ENCODE results near the gene SSR3.
A peak's percentile ranks its signal among the peaks of the same experiment; 100 is the strongest.
"Not testable (repeated sequence)": the region's sequence is repeated elsewhere in the genome, so short reads cannot be mapped to it uniquely, and the experiment has no call there.

Gene SSR3

DNA sequence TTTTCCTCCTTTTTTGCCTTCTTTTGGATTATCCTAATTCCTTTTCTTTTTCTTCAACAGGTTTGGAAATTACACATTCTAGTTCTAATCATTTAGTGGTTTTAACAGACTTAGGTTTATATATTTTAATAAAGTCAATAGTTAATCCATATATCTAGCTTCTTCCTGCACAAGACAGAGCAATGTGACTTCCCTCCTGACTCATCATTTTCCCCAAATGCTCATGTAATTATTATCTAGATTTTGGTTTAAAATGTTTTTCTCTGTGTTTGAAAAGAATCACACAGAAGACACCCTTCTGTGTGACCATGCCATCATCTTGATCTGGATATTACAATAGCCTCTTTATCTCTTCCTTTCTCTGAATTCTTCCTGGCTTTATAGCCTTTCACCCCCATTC, 28.6 kb upstream of the SSR3 start:
- Mint-ChIP-seq H3K9me3 (peaks cover 19% of the 10 kb centered on the region), H3K4me3 (no peak overlapping the region), H3K36me3 (ENCODE audit: low read depth) (no peaks in the 10 kb centered on the region), H3K27me3 (no peaks in the 10 kb centered on the region), H3K27ac (peak overlapping the region; percentile 59), H3K4me1 (ENCODE audit: low read depth) (peaks cover 62% of the 10 kb centered on the region)
- intact Hi-C loops (cut with micrococcal nuclease), result no loop called here

DNA sequence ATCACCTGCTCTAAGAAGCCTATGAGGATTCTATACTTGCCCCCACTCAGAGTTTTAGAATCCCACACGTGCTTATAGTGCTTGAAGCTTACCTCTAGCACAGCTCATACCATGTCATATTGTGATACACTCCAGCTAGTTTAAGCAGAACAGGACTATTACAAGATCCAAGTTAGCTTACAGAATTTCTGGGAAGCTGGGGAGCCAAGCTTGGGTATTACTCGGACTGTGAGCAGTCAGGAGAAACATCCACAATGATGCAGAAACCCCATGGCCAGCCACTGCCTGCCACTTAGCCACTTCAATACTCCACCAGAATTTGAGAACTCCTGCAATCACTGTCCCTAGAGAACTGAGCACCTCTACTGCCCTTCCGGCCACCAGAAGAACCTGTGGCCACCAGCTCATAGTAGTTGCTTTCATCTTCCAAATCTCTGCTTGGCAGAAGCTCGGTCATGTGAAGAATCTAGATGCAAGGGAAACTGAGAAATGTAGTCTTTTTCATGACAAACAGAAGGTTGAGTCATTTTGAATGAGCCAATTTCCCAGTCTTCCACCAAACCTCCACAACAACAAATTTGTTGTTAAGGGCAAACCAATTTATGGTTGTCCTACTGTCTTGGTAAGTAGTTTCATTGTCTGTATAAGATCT, 27.7 kb upstream of the SSR3 start:
- intact Hi-C loops (cut with micrococcal nuclease), result no loop called here
- Mint-ChIP-seq H3K27me3 (no peaks in the 10 kb centered on the region), H3K27ac (peak overlapping the region; percentile 59), H3K36me3 (ENCODE audit: low read depth) (no peaks in the 10 kb centered on the region), H3K4me1 (ENCODE audit: low read depth) (peaks cover 58% of the 10 kb centered on the region), H3K4me3 (no peak overlapping the region), H3K9me3 (peaks cover 19% of the 10 kb centered on the region)

DNA sequence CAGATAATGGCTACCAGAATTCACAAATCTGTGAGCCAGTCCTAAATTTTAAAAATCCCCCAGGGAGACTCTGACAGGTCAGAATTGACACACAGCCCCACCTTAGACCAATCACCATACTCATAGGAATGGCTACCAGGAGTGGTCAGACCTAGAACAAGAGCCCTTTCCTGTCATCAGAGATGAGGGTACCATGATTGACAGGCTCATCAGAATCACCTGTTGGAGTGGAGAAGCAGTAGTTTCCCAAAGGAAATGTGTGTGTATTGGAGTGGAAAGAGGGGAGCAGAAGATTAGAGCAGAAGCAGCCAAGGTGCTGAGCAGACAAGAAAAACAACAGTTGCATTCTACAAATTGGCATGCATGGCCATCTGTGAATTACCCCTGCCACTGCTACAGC, 27.0 kb upstream of the SSR3 start:
- intact Hi-C loops (cut with micrococcal nuclease), result no loop called here
- H3K36me3 Mint-ChIP-seq (ENCODE audit: low read depth), result no peaks in the 10 kb centered on the region
- H3K9me3 Mint-ChIP-seq, result peaks cover 19% of the 10 kb centered on the region
- peak overlapping the region; percentile 59 for H3K27ac Mint-ChIP-seq
- peaks cover 64% of the 10 kb centered on the region for H3K4me1 Mint-ChIP-seq (ENCODE audit: low read depth)
- H3K27me3 Mint-ChIP-seq, result no peaks in the 10 kb centered on the region
- no peak overlapping the region for H3K4me3 Mint-ChIP-seq

DNA sequence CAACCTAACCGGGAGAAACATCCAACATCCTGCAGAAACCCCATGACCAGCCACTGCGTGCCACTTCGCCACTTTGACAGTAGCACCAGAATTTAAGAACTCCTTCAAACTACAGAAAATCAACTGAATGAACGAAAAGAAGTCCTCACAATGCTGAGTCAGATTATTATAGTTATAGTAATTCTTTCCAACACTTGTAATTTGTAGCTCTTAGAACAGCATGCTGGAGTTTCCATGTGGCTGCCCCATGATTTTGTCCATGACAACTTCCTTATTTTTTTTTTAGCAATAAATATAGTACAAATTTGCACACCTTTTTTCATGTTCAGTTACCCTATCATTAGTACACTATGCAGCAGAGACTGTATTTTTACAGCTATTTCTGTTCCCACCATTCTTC, 26.1 kb upstream of the SSR3 start:
- Mint-ChIP-seq H3K27ac (peak overlapping the region; percentile 37), H3K4me3 (no peak overlapping the region), H3K27me3 (no peaks in the 10 kb centered on the region), H3K4me1 (ENCODE audit: low read depth) (peaks cover 67% of the 10 kb centered on the region), H3K36me3 (ENCODE audit: low read depth) (no peaks in the 10 kb centered on the region), H3K9me3 (peaks cover 19% of the 10 kb centered on the region)
- intact Hi-C loops (cut with micrococcal nuclease), result no loop called here

DNA sequence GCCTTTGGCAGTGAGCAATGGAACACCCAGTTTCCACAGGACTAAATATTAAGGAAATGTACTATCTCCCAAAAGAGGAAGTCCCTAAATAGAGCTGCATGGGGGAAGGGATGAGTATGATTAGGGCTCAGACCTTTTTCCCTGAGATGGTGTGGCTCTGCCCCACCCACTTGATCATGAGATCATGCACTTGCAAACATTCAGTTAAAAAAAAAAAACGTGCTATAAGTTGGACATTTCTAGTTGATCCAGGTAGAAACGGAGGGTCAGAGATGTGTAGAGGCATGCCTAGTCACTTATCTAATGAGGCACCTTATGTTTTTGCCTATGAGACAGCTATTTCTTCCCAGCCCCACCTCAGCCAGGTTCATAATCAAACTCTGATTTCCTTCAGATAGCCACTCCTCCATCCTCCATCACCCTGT, 24.5 kb upstream of the SSR3 start:
- intact Hi-C loops (cut with micrococcal nuclease), result no loop called here
- H3K36me3 Mint-ChIP-seq (ENCODE audit: low read depth), result no peaks in the 10 kb centered on the region
- H3K4me1 Mint-ChIP-seq (ENCODE audit: low read depth), result peaks cover 69% of the 10 kb centered on the region
- no peaks in the 10 kb centered on the region for H3K27me3 Mint-ChIP-seq
- peak overlapping the region; percentile 59 for H3K27ac Mint-ChIP-seq
- peaks cover 19% of the 10 kb centered on the region for H3K9me3 Mint-ChIP-seq
- H3K4me3 Mint-ChIP-seq, result no peak overlapping the region

DNA sequence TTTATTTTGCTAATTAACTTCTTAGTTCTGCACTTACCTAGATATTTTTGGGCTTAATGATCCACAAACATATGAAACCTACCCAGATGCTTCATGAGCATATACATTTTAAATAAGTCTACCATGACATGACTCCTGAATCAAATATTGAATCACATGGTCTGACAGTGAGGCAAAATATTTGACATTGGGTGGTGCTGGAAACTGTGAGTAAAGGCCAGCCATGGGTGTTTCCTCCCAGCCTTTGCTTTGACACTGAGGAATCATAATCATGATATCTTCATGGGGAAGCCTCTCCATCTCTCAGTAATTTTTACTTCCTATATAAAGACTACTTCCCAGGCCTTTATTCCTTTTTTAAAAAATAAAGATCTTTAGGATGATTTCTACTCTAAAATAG, 22.8 kb upstream of the SSR3 start:
- Mint-ChIP-seq H3K27ac (peak overlapping the region; percentile 63), H3K27me3 (no peaks in the 10 kb centered on the region), H3K4me1 (ENCODE audit: low read depth) (peaks cover 57% of the 10 kb centered on the region), H3K9me3 (peaks cover 19% of the 10 kb centered on the region), H3K4me3 (no peak overlapping the region), H3K36me3 (ENCODE audit: low read depth) (no peaks in the 10 kb centered on the region)
- intact Hi-C loops (cut with micrococcal nuclease), result no loop called here

DNA sequence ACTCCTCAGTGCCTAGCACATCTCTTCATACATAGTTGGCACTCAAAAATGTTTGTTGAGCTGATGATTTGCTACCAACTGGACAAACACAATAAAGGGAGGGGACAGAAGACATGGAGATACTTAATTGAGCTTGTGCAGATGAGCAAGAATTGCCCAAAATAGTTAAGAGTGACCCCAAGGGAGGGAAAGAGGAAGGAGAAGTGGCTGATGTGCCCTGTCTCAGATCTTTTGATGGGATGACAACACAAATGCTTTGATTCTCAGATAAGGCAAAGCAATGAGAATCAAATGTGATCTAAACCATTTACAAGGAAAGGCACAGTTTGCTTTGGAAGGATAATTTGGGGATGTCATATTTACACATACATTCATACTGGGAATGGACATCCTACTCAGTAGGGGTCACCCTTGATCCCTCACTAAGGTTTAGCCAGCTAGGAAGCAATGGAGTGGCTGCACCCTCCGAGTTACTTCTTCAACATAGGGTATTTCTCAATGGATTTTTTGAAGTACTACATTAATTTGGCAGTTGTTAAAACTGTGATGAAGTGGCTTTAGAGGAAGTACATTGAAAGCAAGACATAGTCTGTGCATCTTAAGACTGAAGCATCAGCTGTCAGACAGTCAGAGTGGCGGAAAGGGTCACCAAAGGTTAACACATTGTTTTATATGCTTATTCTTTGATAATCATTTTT, 21.9 kb upstream of the SSR3 start:
- Mint-ChIP-seq H3K27ac (peak overlapping the region; percentile 63), H3K36me3 (ENCODE audit: low read depth) (no peaks in the 10 kb centered on the region), H3K9me3 (peaks cover 10% of the 10 kb centered on the region), H3K27me3 (no peaks in the 10 kb centered on the region), H3K4me1 (ENCODE audit: low read depth) (peaks cover 48% of the 10 kb centered on the region), H3K4me3 (no peak overlapping the region)
- intact Hi-C loops (cut with micrococcal nuclease), result no loop called here

DNA sequence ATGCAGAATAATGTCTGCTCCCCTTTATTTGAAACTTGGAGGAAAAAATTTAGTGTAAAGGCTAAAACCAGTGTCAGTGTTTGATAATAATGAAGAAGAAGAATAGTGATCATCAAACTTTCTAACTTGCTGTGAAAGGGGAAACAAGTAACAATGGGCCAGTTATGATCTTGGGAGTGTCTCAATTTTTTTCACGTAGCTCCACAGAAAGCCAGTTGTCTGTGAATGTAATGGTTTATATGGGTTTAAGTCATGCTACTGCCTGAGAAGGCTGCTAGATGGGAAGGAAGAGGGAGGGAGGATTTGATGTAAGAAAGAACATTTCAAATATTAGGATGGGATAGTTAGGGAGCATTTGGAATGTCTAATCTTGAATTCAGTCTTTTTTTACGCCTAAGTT, 21.1 kb upstream of the SSR3 start:
- intact Hi-C loops (cut with micrococcal nuclease), result no loop called here
- Mint-ChIP-seq H3K9me3 (peaks cover 2% of the 10 kb centered on the region), H3K27ac (peak overlapping the region; percentile 63), H3K36me3 (ENCODE audit: low read depth) (no peaks in the 10 kb centered on the region), H3K27me3 (no peaks in the 10 kb centered on the region), H3K4me3 (no peak overlapping the region), H3K4me1 (ENCODE audit: low read depth) (peaks cover 44% of the 10 kb centered on the region)

DNA sequence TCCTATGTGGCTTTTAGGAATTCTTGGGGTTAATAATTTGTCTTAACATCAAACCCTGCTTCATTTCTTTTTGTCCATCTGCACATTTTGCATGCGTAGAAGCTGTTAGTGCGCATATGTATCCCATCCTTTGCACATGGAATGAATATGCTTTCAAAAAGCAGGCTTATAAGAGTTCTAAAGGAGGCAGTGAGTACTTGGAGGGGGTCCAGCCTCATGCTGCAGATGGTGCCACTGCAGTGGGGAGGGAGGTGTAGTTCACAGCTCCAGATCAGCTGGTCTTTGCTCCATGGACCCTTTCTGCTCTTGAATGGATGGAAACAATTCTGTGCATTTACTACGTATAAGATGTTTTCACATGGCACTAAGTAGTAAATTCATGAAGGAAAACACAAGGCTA, 20.7 kb upstream of the SSR3 start:
- Mint-ChIP-seq H3K36me3 (ENCODE audit: low read depth) (no peaks in the 10 kb centered on the region), H3K4me1 (ENCODE audit: low read depth) (peaks cover 42% of the 10 kb centered on the region), H3K27me3 (no peaks in the 10 kb centered on the region), H3K9me3 (no peaks in the 10 kb centered on the region), H3K27ac (peak overlapping the region; percentile 63), H3K4me3 (no peak overlapping the region)
- intact Hi-C loops (cut with micrococcal nuclease), result no loop called here

DNA sequence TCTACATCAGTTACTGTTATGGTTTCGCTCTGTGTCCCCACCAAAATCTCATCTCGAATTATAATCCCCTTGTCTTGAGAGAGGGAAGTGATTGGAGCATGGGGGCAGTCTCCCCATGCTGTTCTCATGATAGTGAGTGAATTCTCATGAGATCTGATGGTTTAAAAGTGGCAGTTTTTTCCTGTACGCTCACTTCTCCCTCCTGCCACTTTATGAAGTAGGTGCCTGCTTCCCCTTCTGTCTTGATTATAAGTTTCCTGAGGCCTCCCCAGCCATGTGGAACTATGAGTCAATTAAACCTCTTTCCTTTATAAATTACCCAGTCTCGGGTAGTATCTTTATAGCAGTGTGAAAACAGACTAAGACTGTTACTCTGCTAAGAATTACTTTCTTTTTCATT, 15.0 kb upstream of the SSR3 start:
- H3K36me3 Mint-ChIP-seq (ENCODE audit: low read depth); H3K4me3 Mint-ChIP-seq; H3K27me3 Mint-ChIP-seq; intact Hi-C loops (cut with micrococcal nuclease): not testable (repeated sequence)
- peaks cover 14% of the 10 kb centered on the region for H3K9me3 Mint-ChIP-seq
- peak overlapping the region; percentile 38 for H3K27ac Mint-ChIP-seq
- peaks cover 34% of the 10 kb centered on the region for H3K4me1 Mint-ChIP-seq (ENCODE audit: low read depth)

DNA sequence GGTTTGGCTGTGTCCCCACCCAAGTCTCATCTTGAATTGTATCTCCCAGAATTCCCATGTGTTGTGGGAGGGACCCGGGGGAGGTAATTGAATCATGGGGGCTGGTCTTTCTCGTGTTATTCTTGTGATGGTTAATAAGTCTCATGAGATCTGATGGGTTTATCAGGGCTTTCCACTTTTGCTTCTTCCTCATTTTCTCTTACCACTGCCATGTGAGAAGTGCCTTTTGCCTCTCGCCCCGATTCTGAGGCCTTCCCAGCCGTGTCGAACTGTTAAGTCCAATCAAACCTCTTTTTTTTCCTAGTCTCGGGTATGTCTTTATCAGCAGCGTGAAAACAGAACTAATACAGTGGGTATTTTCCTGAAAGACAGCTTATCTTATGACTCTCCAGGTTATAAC, 14.1 kb upstream of the SSR3 start:
- Mint-ChIP-seq H3K27ac (peak overlapping the region; percentile 38), H3K4me1 (ENCODE audit: low read depth) (peaks cover 27% of the 10 kb centered on the region), H3K9me3 (peaks cover 14% of the 10 kb centered on the region)
- H3K36me3 Mint-ChIP-seq (ENCODE audit: low read depth); H3K4me3 Mint-ChIP-seq; intact Hi-C loops (cut with micrococcal nuclease); H3K27me3 Mint-ChIP-seq: not testable (repeated sequence)

DNA sequence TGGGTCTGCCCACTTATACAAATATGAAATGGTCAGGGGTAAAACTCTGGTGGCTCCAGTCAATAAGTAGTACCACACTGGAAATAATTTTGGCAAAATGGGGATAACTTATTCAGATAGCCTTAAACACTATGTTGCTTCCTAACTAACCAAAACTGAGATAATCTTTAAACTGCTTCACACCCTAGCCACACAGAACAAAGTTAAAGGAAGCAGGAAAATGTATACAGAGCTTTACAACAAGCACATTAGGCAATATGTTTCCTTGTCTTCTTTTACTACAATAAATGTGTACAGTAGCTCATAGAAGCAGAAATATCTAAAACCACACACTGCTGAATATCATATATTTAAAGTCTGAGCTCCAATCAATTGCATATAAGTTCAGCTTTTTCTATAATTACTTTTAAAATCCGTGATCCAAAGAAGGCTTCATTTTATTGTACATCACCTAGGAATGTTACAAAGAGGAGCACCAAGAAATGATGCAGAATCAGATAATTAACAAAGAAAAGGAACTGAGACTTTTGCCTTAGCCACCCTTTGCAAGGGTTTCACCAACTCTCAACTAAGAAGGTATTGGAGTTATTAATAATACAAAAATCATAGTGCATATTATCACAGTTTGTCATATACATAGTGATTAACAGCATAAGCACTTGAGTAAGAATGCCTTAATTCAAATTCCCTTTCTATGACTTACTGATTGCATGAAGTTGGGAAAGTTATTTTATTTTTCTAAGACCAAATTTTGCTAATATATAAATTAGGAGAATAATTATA, 9.2 kb upstream of the SSR3 start:
- Mint-ChIP-seq H3K4me3 (no peak overlapping the region), H3K9me3 (peaks cover 19% of the 10 kb centered on the region), H3K36me3 (ENCODE audit: low read depth) (no peaks in the 10 kb centered on the region), H3K27ac (no peak overlapping the region), H3K27me3 (no peaks in the 10 kb centered on the region), H3K4me1 (ENCODE audit: low read depth) (peaks cover 18% of the 10 kb centered on the region)
- intact Hi-C loops (cut with micrococcal nuclease), result no loop called here

DNA sequence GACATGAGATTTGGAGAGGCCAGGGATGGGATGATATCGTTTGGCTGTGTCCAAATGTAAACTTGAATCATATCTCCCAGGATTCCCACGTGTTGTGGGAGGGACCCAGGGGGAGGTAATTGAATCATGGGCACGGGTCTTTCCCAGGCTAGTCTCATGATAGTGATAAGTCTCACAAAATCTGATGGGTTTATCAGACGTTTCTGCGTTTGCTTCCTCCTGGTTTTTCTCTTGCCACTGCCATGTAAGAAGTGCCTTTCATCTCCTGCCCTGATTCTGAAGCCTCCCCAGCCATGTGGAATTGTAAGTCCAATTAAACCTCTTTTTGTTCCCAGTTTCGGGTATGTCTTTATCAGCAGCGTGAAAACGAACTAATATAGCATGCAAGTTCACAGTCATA, 7.6 kb upstream of the SSR3 start:
- H3K9me3 Mint-ChIP-seq, result peaks cover 15% of the 10 kb centered on the region
- H3K4me1 Mint-ChIP-seq (ENCODE audit: low read depth); H3K27me3 Mint-ChIP-seq; H3K27ac Mint-ChIP-seq; intact Hi-C loops (cut with micrococcal nuclease); H3K4me3 Mint-ChIP-seq; H3K36me3 Mint-ChIP-seq (ENCODE audit: low read depth): not testable (repeated sequence)

DNA sequence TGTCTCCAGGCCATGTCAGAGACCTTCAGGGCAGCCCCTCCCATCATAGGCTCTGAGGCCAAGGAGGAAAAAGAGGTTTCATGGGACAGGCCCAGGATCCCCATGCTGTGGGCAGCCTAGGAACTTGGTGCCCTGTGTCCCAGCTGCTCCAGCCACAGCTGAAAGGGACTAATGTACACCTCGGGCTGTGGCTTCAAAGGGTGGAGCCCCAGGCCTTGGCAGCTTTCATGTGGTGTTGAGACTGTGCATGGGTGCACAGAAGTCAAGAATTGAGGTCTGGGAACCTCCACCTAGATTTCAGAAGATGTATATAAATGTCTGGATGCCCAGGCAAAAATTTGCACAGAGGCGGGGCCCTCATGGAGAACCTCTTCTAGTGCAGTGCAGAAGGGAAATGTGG, 6.6 kb upstream of the SSR3 start:
- Mint-ChIP-seq H3K4me1 (ENCODE audit: low read depth) (peaks cover 7% of the 10 kb centered on the region), H3K4me3 (no peak overlapping the region), H3K27ac (no peak overlapping the region), H3K36me3 (ENCODE audit: low read depth) (no peaks in the 10 kb centered on the region), H3K9me3 (peaks cover 6% of the 10 kb centered on the region), H3K27me3 (no peaks in the 10 kb centered on the region)
- intact Hi-C loops (cut with micrococcal nuclease), result no loop called here

Data from dendritic cell treated with granulocyte-macrophage colony-stimulating factor and Interleukin-4, amounts not matched to agents 40 ng/mL and 50 ng/mL, for 4 days (primary cell).